Epidermal melanocyte (primary cell): ENCODE measurements around the gene ALOX12.

Source experiments
- DNase-seq: peaks from one replicate; pipeline ENCODE4 v3.0.0; 2011; ENCODE audit warnings: low spot score; ENCODE audit not compliant: insufficient read length

Gene ALOX12

DNA sequence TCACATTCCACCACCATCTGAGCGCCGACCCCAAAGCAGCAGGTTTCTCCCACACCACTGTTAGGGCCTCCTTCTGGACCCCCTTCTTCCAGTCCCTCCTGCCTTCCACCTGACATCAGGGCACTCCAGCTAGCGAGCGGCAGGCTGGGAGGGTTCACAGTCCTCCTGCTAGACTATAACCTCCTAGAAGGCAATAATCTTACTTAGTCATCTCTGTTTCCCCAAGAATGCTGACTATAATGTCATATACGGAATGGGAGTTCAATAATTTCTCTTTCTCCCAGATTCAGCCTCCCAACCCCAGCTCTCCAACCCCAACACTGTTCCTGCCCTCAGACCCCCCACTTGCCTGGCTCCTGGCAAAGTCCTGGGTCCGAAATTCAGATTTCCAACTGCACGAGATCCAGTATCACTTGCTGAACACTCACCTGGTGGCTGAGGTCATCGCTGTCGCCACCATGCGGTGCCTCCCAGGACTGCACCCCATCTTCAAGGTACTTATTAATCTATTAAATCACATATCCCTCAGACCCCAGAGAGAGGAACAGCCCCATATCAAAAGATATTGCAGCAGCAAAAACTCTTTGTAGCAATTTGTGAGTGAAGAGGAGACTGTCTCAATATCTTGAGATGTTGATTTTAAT is 5.6 kb downstream of the ALOX12 start:
- no peak for DNase-seq

GRCh38 chr17:7002288-7003047 is 6.6 kb downstream of the ALOX12 start:
- DNase-seq, result no peak

DNA sequence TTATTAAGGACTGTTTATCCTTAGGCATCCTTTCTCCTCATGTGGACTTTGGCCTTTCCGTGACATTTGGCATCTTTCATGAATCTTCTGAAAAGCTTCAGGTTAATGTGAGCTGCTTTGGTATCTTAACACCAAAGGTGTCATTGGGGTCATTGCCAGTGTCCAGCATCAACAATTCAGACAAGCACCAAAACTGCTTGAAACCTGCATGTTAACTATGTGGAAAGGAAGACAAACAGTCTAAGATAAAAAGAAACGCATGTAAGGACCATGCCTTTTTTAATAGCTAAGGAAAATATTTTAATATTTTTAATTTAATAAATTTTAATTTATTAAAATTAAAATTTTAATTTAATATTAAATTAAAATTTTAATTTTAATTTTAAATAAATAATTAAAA is 7.9 kb downstream of the ALOX12 start:
- no peak for DNase-seq

DNA sequence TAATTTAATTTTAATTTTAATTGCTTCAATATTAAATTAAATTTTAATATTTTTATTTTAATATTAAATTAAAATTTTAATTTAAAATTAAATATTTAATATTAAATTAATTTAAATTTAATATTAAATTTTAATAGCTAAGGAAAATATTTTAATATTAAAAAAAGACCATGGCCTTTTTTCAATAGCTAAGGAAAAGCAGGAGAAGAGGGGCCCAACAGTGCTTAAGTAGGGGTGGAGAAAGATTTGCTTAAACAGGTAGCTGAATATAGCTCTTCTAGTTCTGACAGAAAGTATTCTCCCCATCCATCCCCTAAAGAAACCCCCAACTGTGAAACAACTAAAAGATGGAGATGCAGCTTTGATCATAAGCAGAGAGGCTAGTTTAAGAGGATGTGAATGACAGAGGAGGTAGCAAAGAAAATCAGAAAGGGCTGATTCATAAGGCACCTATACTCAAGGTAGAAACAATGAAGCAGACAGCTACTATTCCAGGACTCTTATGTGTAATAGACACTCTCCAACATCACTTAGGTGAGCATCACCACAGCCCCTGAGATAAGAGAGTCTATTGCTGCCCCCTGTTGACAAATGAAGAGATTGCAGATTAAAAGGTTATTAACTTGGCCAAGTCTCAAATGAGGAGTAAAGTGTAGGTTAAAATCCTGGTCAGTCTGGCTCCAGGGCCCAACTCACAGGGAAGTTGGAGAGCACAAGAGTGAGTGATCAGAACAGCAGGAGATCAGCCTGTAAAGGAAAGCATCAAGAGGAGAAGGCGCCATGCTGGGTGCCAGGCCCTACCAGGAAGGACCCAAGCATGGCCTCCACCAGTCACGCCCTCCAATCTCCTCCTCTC is 8.8 kb downstream of the ALOX12 start:
- DNase-seq, result peak; percentile 64

DNA sequence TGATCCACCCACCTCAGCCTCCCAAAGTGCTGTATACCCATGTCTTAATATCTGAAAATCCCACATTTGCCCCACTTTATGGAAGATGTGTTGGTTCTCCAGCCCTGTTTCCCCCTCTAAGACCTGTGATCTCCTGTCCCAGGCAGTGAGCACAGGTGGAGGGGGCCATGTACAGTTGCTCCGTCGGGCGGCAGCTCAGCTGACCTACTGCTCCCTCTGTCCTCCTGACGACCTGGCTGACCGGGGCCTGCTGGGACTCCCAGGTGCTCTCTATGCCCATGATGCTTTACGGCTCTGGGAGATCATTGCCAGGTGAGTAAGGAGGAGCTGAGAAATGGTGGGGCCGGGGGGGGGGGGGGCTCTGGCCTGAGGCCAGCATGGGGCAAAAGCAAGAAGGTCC is 9.9 kb downstream of the ALOX12 start:
- DNase-seq, result no peak

- DNase-seq, result no peak
These were observed 11.3 kb downstream of the ALOX12 start for GRCh38 chr17:7007143-7007542.

- DNase-seq, result no peak
These were observed 14.7 kb downstream of the ALOX12 start for GRCh38 chr17:7010523-7010922.

DNA sequence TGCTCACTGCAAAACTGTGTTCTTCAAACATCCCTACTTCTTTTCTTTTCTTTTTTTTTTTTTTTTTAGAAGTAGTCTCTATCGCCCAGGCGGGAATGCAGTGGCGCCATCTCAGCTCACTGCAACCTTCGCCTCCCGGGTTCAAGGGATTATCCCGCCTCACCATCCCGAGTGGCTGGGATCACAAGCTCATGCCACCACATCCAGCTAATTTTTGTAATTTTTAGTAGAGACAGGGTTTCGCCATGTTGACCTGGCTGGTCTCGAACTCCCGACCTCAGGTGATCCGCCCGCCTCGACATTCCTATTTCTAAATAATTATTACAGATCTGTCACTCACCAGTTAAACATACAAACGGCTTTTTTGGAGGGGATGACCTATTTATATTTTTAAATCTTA is 15.6 kb downstream of the ALOX12 start:
- DNase-seq, result no peak

GRCh38 chr17:7011942-7012254 is 16.0 kb downstream of the ALOX12 start:
- DNase-seq, result no peak

GRCh38 chr17:7014261-7014994 is 18.6 kb downstream of the ALOX12 start:
- peak; percentile 93 for DNase-seq

- DNase-seq, result peak; percentile 38
These were observed 19.4 kb downstream of the ALOX12 start for GRCh38 chr17:7014995-7015958.

- peak; percentile 3 for DNase-seq
These were observed 20.6 kb downstream of the ALOX12 start for GRCh38 chr17:7016418-7016817.

GRCh38 chr17:7016886-7017826 is 21.3 kb downstream of the ALOX12 start:
- no peak for DNase-seq

DNA sequence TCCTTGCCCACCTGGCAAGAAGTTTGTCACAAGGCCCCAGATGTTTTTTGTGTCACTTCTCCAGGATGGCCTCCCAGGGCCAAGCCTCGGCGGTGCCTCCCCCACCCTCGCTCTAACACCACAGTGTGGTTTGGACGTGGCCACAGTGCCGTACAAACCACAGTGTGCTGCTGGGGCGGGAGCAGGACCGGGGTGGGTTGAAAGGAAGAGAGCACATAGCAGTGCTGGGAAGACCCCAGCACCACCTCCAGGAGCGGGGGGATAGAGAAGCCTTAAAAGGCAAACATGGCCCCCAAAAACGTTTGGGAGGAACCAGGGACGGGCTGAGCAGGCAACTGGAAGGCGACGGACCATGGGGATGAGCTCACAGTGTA is 22.0 kb downstream of the ALOX12 start:
- DNase-seq, result no peak

DNA sequence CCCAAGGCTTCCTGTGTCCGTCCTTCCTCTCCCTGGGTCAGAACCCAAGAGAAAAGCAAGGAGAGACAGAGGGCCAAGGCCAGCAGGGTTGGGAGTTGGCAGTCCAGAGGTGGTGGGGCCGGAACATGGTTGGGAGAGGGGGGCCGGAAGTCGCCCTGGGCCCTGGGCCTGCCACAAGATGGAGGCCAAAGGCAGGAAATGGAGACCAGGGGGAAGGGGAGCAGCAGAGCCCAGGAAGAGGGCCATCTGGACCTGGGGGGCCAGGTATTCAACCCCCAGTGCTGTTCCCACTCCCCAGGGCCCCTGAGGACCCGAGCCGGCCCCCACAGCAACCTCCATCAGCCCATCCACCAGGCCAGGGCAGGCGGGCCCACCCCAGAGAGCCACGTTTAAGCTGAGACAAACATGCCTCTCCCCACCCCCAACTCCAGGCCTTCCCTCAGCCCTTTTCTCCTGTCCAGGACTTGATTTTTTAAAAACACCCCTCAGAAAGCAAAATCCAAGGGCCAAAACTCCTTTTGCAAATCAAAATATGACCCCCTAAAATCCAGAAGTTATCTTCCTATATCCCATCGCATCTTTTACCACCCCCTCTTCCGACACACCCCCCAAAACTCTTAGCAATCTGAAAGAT is 22.6 kb downstream of the ALOX12 start:
- DNase-seq, result no peak

- peak; percentile 7 for DNase-seq
These were observed 23.5 kb downstream of the ALOX12 start for GRCh38 chr17:7019367-7019766.

DNA sequence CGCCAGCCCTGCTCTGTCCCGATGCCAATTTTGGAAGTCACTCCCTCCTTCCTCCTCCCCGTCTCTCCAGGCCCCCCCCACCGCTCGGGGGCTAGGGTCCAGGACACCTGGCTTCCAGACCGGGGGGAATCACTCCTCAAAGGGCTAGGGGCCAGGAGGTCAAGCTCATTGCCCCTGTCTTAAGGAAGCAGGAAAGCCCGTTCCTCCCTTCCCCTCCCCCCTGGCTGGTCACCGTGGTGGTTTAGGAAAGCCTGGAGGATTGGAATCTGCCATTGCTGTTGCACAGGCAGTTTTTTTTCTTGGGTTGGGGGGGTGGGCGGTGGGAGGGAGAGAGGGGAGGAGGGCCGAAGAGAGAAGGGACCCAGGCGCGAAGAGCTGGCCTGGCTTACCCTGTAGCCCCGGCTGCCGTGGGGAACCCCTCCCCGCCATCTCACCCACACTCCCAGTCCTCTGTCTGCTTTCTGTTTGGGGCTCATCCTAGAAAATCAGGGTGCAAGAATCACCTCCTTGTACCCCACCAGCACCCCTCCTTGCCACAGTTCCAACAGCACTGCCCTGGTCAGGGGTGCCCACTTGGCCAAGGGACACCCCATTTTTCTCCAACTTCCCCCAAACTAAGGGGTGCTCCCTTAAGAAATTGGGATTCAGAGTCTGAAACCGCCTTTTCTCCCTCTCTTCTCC is 24.1 kb downstream of the ALOX12 start:
- peak; percentile 67 for DNase-seq

DNA sequence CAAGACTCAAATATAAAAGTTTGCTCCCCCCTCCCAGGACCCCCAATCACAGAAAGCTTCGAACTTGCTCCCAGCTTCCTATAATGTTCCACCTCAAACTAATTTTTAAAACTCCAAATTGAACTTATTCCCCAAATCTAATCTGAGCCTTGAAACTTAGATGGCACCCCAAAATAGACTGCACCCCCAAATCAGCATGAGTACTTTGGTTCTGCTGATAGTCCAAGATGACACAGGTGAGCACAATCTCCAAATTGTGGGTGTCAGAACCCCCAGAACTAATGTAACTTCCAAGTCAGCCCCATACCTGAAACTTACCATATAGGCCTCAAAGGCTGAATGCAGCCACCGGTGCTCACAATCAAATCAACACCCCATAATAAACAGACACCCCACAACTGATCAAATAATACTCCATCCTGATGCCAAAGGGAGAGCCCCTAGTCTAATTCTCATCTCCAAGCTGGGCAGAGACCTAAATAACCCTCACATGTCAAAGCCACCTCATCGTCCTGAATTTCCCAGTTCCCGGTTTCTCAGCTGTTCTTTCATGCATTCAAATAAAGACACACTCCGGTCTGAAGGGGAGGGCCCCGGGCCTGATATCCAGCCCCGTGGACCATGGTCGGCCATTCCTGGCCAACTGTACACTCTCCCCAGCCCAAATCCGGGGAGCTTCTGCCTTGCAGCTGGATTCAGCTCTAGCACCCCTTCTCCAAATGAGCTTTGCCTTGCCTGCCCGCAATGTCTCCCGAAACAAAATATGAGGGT is 25.2 kb downstream of the ALOX12 start:
- peak; percentile 10 for DNase-seq
